Fibroblast of the aortic adventitia (primary cell): ENCODE results near the gene GABARAP. TPM values are rescaled to one million over a fixed set of nuclear protein-coding genes. Genes with fewer than 3 reads are reported as not detected.
A peak's percentile ranks its signal among the peaks of the same experiment; 100 is the strongest.

ENCODE experiments used
- DNase-seq: peaks from one replicate; pipeline ENCODE4 v3.0.0-alpha.2; 2010; ENCODE audit warnings: low read depth
- H3K4me3 ChIP-seq: 2 replicates; pipeline ENCODE4 v1.5.1; 2011; ENCODE audit warnings: low read depth, mild to moderate bottlenecking, control low read depth, low read length, moderate library complexity
- CTCF ChIP-seq: IDR thresholded peaks from 2 replicates; pipeline ENCODE4 v1.5.1; 2011; ENCODE audit warnings: mild to moderate bottlenecking, low read length, control low read depth, inconsistent platforms; ENCODE audit not compliant: insufficient read depth
- total RNA-seq: library from RNA; depleted of rRNA; stranded (reverse); fragments of >200 nt; gene quantifications from 2 replicates; pipeline ENCODE4 v1.2.3, GENCODE V29; 2012; ENCODE audit warnings: low replicate concordance

The GABARAP gene
- total RNA-seq, 1 donor, result 420 TPM

- no peak for TF ChIP-seq CTCF
- DNase-seq, result no peak
These were observed 24.5 kb upstream of the GABARAP start for GRCh38 chr17:7266784-7267183.

GRCh38 chr17:7263801-7264078 lies 21.5 kb upstream of the GABARAP start:
- DNase-seq, result no peak
- no peak for TF ChIP-seq CTCF
- no peak overlapping the region for H3K4me3 ChIP-seq

More at GRCh38 chr17:7266784-7267183, 24.5 kb upstream of the GABARAP start:
- no peak overlapping the region for H3K4me3 ChIP-seq

- H3K4me3 ChIP-seq, result peak overlapping the region; percentile 22
- no peak for TF ChIP-seq CTCF
- no peak for DNase-seq
These were observed 20.9 kb upstream of the GABARAP start for GRCh38 chr17:7262935-7263800.

- no peak for TF ChIP-seq CTCF
- DNase-seq, result no peak
- H3K4me3 ChIP-seq, result peak within 1 kb of the TSS; percentile 22
These were observed 20.1 kb upstream of the GABARAP start, which contains the start of gene CLDN7 for GRCh38 chr17:7262192-7262934. Gene CLDN7 (minus strand): TSS chr17:7262478. CDS start chr17:7262043, 435 bp downstream.

- no peak for DNase-seq
- no peak for TF ChIP-seq CTCF
- H3K4me3 ChIP-seq, result peak overlapping the region; percentile 33
These were observed 19.3 kb upstream of the GABARAP start for GRCh38 chr17:7261379-7262191.

- DNase-seq, result no peak
These were observed 18.6 kb upstream of the GABARAP start for GRCh38 chr17:7260651-7261378.

More at GRCh38 chr17:7260651-7261378, 18.6 kb upstream of the GABARAP start:
- TF ChIP-seq CTCF, result no peak
- peak overlapping the region; percentile 33 for H3K4me3 ChIP-seq
